Skeletal muscle tissue (tissue), 4 donors: Measurements from ENCODE around the gene CIAO3. TPM values are rescaled to one million over a fixed set of nuclear protein-coding genes. Genes with fewer than 3 reads are reported as not detected.
A peak's percentile ranks its signal among the peaks of the same experiment; 100 is the strongest.
"Not testable (repeated sequence)": the region's sequence is repeated elsewhere in the genome, so short reads cannot be mapped to it uniquely, and the experiment has no call there.

Experiments used
- H3K27ac ChIP-seq: one replicate; pipeline ENCODE4 v1.7.0; 2013; ENCODE audit warnings: mild to moderate bottlenecking, low read depth, low read length, inconsistent platforms
- H3K27me3 ChIP-seq, 3 donors: one replicate each; pipeline ENCODE4 v1.7.0; 2013; ENCODE audit warnings: low read length in 3 of 3; ENCODE audit not compliant: control insufficient read depth in 3 of 3, insufficient read depth in 3 of 3
- H3K36me3 ChIP-seq, 3 donors: one replicate each; pipeline ENCODE4 v1.7.0; 2013; ENCODE audit warnings: low read length in 3 of 3; ENCODE audit not compliant: control insufficient read depth in 3 of 3, insufficient read depth in 3 of 3
- H3K4me1 ChIP-seq, 3 donors: one replicate each; pipeline ENCODE4 v1.7.0; 2013; ENCODE audit warnings: low read length in 3 of 3, mild to moderate bottlenecking in 3 of 3; ENCODE audit not compliant: control insufficient read depth in 3 of 3, insufficient read depth in 3 of 3
- H3K4me3 ChIP-seq, 3 donors: one replicate each; pipeline ENCODE4 v1.7.0; 2013; ENCODE audit warnings: low read length in 3 of 3
- H3K9ac ChIP-seq, 3 donors: one replicate each; pipeline ENCODE4 v1.7.0; 2013; ENCODE audit warnings: low read length in 3 of 3, mild to moderate bottlenecking in 3 of 3, moderate library complexity in 2 of 3, low read depth in 1 of 3
- H3K9me3 ChIP-seq, 3 donors: one replicate each; pipeline ENCODE4 v1.7.0; 2013; ENCODE audit warnings: low read length in 3 of 3; ENCODE audit not compliant: control insufficient read depth in 3 of 3
- total RNA-seq: library from RNA; depleted of rRNA; stranded (reverse); fragments of >200 nt; gene quantifications from one replicate; pipeline ENCODE4 v1.2.3, GENCODE V29; 2014
- donor health status: Osteomylitis.

Gene CIAO3
- total RNA-seq, 1 donor from 2014 or later: 43.3 TPM

DNA sequence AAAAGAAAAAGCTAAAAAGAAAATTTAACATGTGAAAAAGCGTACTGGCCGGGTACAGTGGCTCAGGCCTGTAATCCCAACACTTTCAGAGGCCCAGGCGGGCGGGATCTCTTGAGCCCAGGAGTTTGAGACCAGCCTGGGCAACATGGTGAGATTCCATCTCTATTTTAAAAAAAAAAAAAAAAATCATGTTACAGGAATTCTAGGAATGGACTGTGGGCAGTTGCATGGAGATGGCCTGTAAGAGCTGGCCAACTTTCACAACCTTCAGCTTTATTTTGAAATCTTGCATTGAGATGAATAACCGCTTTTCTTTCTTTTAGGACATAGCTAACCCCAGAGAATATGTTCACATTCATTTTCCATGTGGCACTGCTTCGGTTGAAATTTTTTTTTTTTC is 8.2 kb upstream of the CIAO3 start:
- H3K4me1 ChIP-seq: peaks cover 0 to 4% (median 0%) of the 10 kb centered on the region in 3 donors
- H3K27ac ChIP-seq: no peak overlapping the region
- peaks cover 20 to 31% (median 26%) of the 10 kb centered on the region in 3 donors for H3K27me3 ChIP-seq
- H3K9ac ChIP-seq: no peak overlapping the region
- no peaks in the 10 kb centered on the region for H3K9me3 ChIP-seq
- H3K4me3 ChIP-seq: no peak overlapping the region
- no peaks in the 10 kb centered on the region for H3K36me3 ChIP-seq

DNA sequence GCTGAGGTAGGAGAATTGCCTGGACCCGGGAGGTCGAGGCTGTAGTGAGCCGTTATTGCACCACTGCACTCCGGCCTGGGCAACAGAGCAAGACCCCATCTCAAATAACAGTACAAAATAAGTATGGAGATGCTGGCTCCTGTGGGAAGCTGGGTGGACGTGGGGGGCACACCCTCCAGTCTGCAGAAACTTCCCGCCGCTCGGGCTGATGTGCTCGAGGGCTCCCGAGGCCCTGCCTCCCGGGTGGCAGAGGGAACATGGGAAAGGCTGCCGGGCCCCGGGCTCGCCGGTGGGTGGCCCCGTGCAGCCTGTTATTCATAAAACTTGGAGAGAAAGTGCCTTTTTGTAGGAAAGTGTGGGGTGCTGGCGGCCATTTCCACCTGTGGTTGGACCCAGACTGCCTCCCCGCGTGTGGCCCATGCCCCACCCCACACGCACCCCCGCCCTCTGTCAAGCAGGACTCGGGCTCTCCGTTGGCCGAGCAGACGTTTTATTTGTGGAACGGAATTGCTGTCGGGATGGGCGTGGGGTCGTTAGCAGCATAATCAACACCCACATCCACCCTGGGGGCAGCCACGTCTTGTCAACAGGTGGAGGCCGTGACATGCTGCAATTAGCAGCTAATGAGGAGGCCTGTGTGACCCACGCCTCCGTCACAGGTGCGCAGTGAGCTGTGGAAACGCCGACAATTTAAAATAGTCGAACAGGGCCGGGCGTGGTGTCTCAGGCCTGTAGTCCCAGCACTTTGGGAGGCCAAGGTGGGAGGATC is 7.4 kb upstream of the CIAO3 start:
- Histone ChIP-seq H3K9me3 (no peaks in the 10 kb centered on the region), H3K36me3 (no peaks in the 10 kb centered on the region), H3K9ac (no peak overlapping the region), H3K4me3 (no peak overlapping the region), H3K4me1 (peaks cover 0 to 4% (median 0%) of the 10 kb centered on the region in 3 donors), H3K27me3 (peaks cover 17 to 33% (median 20%) of the 10 kb centered on the region in 3 donors), H3K27ac (no peak overlapping the region)

DNA sequence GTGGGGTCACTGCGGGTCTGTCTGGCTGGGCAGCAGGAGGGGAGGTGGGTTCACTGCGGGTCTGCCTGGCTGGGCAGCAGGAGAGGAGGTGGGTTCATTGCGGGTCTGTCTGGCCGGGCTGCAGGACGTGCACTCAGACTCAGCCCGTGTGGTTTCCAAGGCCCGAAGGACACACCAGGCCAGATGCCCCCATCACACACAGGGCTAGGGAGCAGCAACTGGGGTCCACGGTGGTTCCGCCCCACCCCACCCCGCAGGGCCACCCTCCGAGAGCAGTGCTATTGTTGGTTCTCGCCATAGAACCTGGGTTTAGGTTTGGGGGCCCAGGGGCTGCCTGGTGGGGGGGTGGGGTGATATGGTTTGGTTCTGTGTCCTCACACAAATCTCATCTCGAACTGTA is 5.8 kb upstream of the CIAO3 start:
- H3K4me3 ChIP-seq: no peak overlapping the region
- no peak overlapping the region for H3K9ac ChIP-seq
- H3K27ac ChIP-seq: no peak overlapping the region
- H3K9me3 ChIP-seq: no peaks in the 10 kb centered on the region
- H3K4me1 ChIP-seq: no peaks in the 10 kb centered on the region
- H3K27me3 ChIP-seq: peaks cover 8 to 27% (median 10%) of the 10 kb centered on the region in 3 donors
- H3K36me3 ChIP-seq: no peaks in the 10 kb centered on the region

DNA sequence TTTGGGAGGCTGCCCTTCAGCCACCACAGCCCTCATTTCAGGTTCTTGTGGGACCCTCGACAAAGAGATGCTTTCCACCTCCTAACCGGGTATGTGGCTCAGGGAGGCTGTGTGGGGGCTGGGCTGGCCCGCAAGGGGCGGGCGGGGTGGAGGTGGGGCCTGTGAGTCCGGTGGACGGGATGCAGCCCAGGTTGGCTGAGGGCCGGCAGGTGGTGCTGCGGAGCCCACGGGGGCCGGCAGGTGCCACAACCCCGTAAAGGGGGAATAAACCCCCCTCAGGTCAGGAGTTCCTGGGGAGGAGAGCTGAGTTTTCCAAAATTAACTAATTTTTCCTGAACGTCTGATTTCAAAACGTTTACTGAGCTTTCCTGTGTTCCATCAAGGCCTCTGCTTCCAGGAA is 4.9 kb upstream of the CIAO3 start:
- Histone ChIP-seq H3K9ac (no peak overlapping the region), H3K4me3 (no peak overlapping the region), H3K27ac (no peak overlapping the region), H3K4me1 (peaks cover 3 to 4% (median 3%) of the 10 kb centered on the region in 3 donors), H3K36me3 (no peaks in the 10 kb centered on the region), H3K9me3 (no peaks in the 10 kb centered on the region), H3K27me3 (peaks cover 0 to 19% (median 4%) of the 10 kb centered on the region in 3 donors)

DNA sequence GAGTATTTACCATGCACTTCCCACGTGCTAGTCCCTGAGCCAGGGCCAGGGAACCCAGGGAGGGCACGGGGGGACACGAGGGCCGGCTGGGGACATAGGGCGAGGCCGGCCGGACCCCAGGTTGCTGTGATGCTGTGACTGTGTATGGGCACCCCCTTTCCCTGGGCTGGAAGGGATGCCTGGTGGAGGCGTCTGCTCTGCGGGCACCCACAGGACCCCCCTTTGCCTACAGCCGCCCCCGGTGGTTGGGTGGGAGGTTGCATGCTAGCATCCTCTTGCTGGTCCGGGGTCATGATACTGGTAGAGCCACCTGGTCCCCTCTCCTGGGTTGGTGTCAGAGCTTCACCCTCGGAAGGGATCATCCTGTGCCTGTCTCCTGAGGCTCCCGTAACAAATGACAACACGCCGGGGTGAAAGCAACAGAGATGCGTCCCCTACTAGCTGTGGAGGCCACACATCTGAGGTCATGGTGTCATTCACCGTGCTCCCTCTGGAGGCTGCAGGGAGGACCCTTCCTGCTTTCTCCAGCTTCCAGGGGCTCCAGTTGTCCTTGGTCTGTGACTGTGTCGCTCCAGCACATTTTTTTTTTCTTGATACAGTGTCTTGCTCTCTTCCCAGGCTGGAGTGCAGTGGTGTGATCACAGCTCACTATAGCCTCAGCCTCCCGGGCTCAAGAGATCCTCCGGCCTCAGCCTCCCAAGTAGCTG is 3.1 kb upstream of the CIAO3 start:
- Histone ChIP-seq H3K36me3 (peaks cover 0 to 6% (median 3%) of the 10 kb centered on the region in 3 donors), H3K9me3 (no peaks in the 10 kb centered on the region), H3K27ac (no peak overlapping the region), H3K4me3 (no peak overlapping the region), H3K9ac (no peak overlapping the region), H3K4me1 (peaks cover 13 to 16% (median 14%) of the 10 kb centered on the region in 3 donors), H3K27me3 (peaks cover 0 to 15% (median 4%) of the 10 kb centered on the region in 3 donors)

DNA sequence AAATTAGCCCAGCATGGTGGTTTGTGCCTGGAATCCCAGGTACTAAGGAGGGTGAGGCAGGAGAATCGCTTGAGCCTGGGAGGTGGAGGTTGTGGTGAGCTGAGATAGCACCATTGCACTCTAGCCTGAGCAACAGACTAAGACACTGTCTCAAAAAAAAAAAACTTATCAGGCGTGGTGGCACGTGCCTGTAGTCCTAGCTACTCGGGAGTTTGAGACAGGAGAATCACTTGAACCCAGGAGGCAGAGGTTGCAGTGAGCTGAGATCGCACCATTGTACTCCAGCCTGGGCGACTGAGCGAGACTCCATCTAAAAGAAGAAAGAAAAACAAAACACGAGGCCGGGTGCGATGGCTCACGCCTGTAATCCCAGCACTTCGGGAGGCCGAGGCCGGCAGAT is 2.1 kb upstream of the CIAO3 start:
- H3K36me3 ChIP-seq, H3K9me3 ChIP-seq, H3K27ac ChIP-seq, H3K9ac ChIP-seq, H3K4me3 ChIP-seq: not testable (repeated sequence)
- Histone ChIP-seq H3K27me3 (peaks cover 0 to 15% (median 4%) of the 10 kb centered on the region in 3 donors), H3K4me1 (peaks cover 13 to 16% (median 14%) of the 10 kb centered on the region in 3 donors)

DNA sequence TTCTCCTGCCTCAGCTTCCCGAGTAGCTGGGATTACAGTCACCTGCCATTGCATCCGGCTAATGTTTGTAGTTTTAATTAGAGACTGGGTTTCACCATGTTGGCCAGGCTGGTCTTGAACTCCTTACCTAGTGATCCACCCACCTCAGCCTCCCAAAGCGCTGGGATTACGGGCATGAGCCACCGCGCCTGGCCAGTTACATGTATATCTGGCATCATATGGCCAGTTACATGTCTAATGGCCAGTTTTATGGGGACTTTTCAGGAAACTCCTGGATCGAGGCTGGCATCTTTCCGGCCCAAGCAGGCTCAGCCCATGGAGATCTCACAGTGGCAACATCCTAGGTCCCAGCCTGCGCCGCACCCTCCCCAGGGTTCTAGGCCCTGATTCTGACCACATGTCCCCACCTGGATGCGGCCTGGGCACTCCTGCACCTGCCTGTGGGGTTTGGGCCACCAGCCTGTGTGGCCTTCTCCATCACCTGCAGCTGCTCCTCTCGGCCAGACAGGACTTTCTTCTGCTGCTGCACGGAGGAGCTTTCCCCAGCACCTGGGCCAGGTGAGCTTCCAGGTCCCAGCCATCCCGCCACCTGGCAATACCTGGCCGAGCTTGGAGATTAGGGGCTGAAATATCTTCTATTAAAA is 1.3 kb upstream of the CIAO3 start:
- no peaks in the 10 kb centered on the region for H3K9me3 ChIP-seq
- H3K4me1 ChIP-seq: peaks cover 13 to 16% (median 14%) of the 10 kb centered on the region in 3 donors

DNA sequence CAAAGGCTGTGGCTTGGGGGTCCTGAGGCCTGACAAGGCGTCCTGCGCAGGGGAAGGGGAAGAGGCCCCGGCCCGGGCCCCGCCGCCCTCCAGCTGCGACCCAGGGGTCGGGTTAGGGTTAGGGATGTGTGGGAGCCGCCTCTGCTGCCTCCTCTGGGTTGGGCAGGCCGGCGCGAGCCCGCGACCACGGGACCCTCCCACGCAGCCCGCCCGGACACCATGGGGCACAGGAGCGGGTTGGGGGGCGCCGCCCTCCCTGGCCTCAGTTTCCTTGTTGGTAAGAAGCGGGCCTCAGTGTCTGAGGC is 386 bp downstream of the CIAO3 start:
- Histone ChIP-seq H3K4me1 (peaks cover 13 to 16% (median 14%) of the 10 kb centered on the region in 3 donors), H3K4me3 (peak overlapping the region; percentile 72 to 86 (median 81)), H3K27ac (peak overlapping the region; percentile 47), H3K9ac (peak overlapping the region; percentile 83 to 92 (median 88)), H3K36me3 (peaks cover 25 to 27% (median 27%) of the 10 kb centered on the region in 3 donors), H3K27me3 (peaks cover 0 to 15% (median 4%) of the 10 kb centered on the region in 3 donors), H3K9me3 (no peaks in the 10 kb centered on the region)

More for the DNA sequence above, 1.3 kb upstream of the CIAO3 start:
- no peak overlapping the region for H3K9ac ChIP-seq
- peaks cover 10 to 15% (median 10%) of the 10 kb centered on the region in 3 donors for H3K36me3 ChIP-seq
- H3K27me3 ChIP-seq: peaks cover 0 to 15% (median 4%) of the 10 kb centered on the region in 3 donors
- no peak overlapping the region for H3K4me3 ChIP-seq
- H3K27ac ChIP-seq: no peak overlapping the region

DNA sequence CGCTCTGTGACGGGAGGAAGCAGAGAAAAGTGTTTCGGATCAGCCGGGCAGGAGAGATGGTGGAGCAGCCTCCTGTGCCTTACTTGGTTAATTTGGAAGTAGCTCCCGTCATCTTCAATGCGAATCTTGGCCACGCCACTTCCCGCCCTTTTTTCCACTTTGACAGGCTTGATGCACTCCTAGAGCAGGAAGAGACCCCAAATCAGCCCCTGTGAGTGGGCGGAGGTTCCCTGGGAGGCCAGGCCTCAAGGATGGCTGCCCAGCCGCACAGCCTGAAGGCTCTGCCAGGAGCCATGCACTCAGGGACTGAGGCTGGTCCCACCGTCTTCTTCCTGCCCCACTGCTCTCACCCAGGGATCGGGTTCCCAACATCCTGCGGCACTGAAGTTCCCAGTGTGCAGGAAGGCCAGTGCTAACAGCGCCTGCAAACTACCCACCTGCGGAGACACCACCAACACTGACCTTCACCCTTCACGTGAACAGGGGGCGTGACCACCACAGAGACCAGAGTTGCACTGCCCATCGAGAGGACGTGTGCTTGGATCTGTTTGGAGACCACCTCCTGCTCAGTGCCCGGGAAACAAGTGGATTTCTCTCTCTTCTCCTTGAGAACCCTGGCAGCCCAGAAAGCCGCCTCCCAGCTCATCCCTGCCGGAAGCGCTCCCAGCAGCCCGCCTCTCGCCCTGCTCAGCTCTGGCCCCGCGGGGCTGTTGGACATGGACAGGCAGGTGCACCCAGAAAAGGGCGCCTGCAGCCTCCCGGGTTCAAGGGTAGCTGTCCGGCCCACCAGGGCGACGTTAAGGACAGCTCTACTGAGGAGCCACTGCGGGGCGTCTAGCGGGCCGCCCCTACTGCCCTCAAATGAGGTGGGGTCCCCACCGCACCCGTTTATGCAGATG is 988 bp downstream of the CIAO3 start:
- Histone ChIP-seq H3K9ac (peak overlapping the region; percentile 83 to 92 (median 88)), H3K36me3 (peaks cover 31 to 33% (median 33%) of the 10 kb centered on the region in 3 donors), H3K4me1 (peaks cover 13 to 16% (median 14%) of the 10 kb centered on the region in 3 donors), H3K27ac (no peak overlapping the region), H3K4me3 (peak overlapping the region; percentile 72 to 86 (median 81)), H3K9me3 (no peaks in the 10 kb centered on the region), H3K27me3 (peaks cover 0 to 15% (median 4%) of the 10 kb centered on the region in 3 donors)
